SK-N-SH (cell line): ENCODE results near the gene BRI3BP. TPM values are rescaled to one million over a fixed set of nuclear protein-coding genes. Genes with fewer than 3 reads are reported as not detected.
A peak's percentile ranks its signal among the peaks of the same experiment; 100 is the strongest.

Experiments
- CTCF ChIA-PET: fragments of 300-600, 350-600 bp; formaldehyde crosslinking; extraction: SDS; loops from one replicate; lab custom pipeline; 2021; lab: Yijun Ruan, JAX
- POLR2A ChIA-PET: fragments of 350-600 bp; sonication (Branson Sonifier 250); formaldehyde crosslinking; extraction: SDS; loops from one replicate; lab custom pipeline; 2020; ENCODE audit warnings: antibody characterized with exemption, inconsistent platforms; lab: Yijun Ruan, JAX
- DNase-seq: peaks from one replicate; pipeline ENCODE4 v3.0.0; 2012
- H2AFZ ChIP-seq: fragments of 200-600 bp; sonication (generic); 2 replicates; pipeline ENCODE4 v1.8.1; 2016; ENCODE audit warnings: antibody characterized with exemption, mild to moderate bottlenecking, low read depth
- H3F3A ChIP-seq: fragments of 200-600 bp; sonication (generic); replicated peaks from 2 replicates; pipeline ENCODE3; 2016; ENCODE audit warnings: antibody characterized with exemption, mild to moderate bottlenecking; ENCODE audit not compliant: insufficient read depth
- H3K27ac ChIP-seq, 2 experiments: fragments of 200-500 bp in 1 of 2; fragments of 200-600 bp in 1 of 2; sonication (Bioruptor generic) in 1 of 2; sonication (generic), shearing (Covaris generic) in 1 of 2; 2 replicates each; pipeline versions ENCODE4 v1.5.1 to v1.6.1; 2014 to 2016; ENCODE audit warnings: low read depth in 2 of 2, inconsistent platforms in 1 of 2, low read length in 1 of 2, mild to moderate bottlenecking in 1 of 2, mixed read lengths in 1 of 2
- H3K27me3 ChIP-seq: fragments of 200-600 bp; sonication (generic), shearing (Covaris generic); 2 replicates; pipeline ENCODE4 v1.6.1; 2016; ENCODE audit warnings: mixed run types; ENCODE audit not compliant: insufficient read depth
- H3K36me3 ChIP-seq, 2 experiments: fragments of 200-500 bp in 1 of 2; fragments of 200-600 bp in 1 of 2; sonication (Bioruptor generic) in 1 of 2; sonication (generic) in 1 of 2; replicated peaks in 1 of 2; 2 replicates each; pipeline versions ENCODE3 to v1.5.1; 2014 to 2016; ENCODE audit warnings: low read length in 1 of 2, mild to moderate bottlenecking in 1 of 2; ENCODE audit not compliant: insufficient read depth in 2 of 2, control insufficient read depth in 1 of 2
- H3K4me1 ChIP-seq, 2 experiments: fragments of 200-500 bp in 1 of 2; fragments of 200-600 bp in 1 of 2; sonication (Bioruptor generic) in 1 of 2; sonication (generic), shearing (Covaris generic) in 1 of 2; 2 replicates each; pipeline versions ENCODE4 v1.5.1 to v1.6.1; 2014 to 2016; ENCODE audit warnings: low read depth in 1 of 2, low read length in 1 of 2, mixed run types in 1 of 2; ENCODE audit not compliant: insufficient read depth in 2 of 2, control insufficient read depth in 1 of 2
- H3K4me2 ChIP-seq: fragments of 200-600 bp; sonication (generic), shearing (Covaris generic); 2 replicates; pipeline ENCODE4 v1.6.1; 2017; ENCODE audit warnings: mixed run types
- H3K4me3 ChIP-seq, 2 experiments: fragments of 200-500 bp in 1 of 2; fragments of 200-600 bp in 1 of 2; sonication (Bioruptor generic) in 1 of 2; sonication (generic), shearing (Covaris generic) in 1 of 2; 2 replicates each; pipeline versions ENCODE4 v1.5.1 to v1.8.1; 2014 to 2016; ENCODE audit warnings: low read depth in 2 of 2, inconsistent platforms in 1 of 2, low read length in 1 of 2, mild to moderate bottlenecking in 1 of 2, mixed read lengths in 1 of 2, moderate library complexity in 1 of 2
- H3K79me2 ChIP-seq: fragments of 200-600 bp; sonication (generic); 2 replicates; pipeline ENCODE4 v1.8.1; 2017; ENCODE audit warnings: mild to moderate bottlenecking; ENCODE audit not compliant: insufficient read depth
- H3K9ac ChIP-seq: fragments of 200-600 bp; sonication (generic); 2 replicates; pipeline ENCODE4 v1.6.1; 2017; ENCODE audit warnings: mixed run types
- H3K9me2 ChIP-seq: fragments of 200-600 bp; sonication (generic); 2 replicates; pipeline ENCODE4 v1.6.1; 2017; ENCODE audit warnings: mixed run types
- H3K9me3 ChIP-seq: fragments of 200-600 bp; sonication (generic); 2 replicates; pipeline ENCODE4 v1.6.1; 2017; ENCODE audit warnings: mixed run types, mild to moderate bottlenecking, moderate library complexity
- H4K20me1 ChIP-seq: fragments of 200-600 bp; sonication (generic); 2 replicates; pipeline ENCODE4 v1.6.1; 2017; ENCODE audit warnings: mild to moderate bottlenecking, mixed run types; ENCODE audit not compliant: insufficient read depth
- CTCF ChIP-seq: fragments of 200-600 bp; sonication (generic); IDR thresholded peaks from 2 replicates; pipeline ENCODE4 v1.6.1; 2017; ENCODE audit warnings: antibody characterized with exemption, mild to moderate bottlenecking, moderate library complexity
- EZH2phosphoT487 ChIP-seq: fragments of 200-600 bp; sonication (generic); IDR thresholded peaks from 2 replicates; pipeline ENCODE4 v1.6.1; 2017; ENCODE audit warnings: low read depth, mixed run types, mild to moderate bottlenecking, antibody characterized with exemption, moderate library complexity, borderline replicate concordance
- GABPA ChIP-seq: IDR thresholded peaks from 2 replicates; pipeline ENCODE4 v1.4.0; 2012; ENCODE audit warnings: low read depth, mild to moderate bottlenecking
- JUND ChIP-seq: IDR thresholded peaks from 2 replicates; pipeline ENCODE4 v1.4.0; 2012
- MXI1 ChIP-seq: IDR thresholded peaks from 2 replicates; pipeline ENCODE4 v1.6.1; 2012; ENCODE audit warnings: mild to moderate bottlenecking, low read depth, low read length, improper control_type of control experiment
- NRF1 ChIP-seq: IDR thresholded peaks from 2 replicates; pipeline ENCODE4 v1.6.1; 2012; ENCODE audit warnings: low read depth, mild to moderate bottlenecking, low read length
- PBX3 ChIP-seq: IDR thresholded peaks from 2 replicates; pipeline ENCODE4; 2012
- POLR2AphosphoS5 ChIP-seq: IDR thresholded peaks from 2 replicates; pipeline ENCODE4 v1.6.1; 2012; ENCODE audit warnings: low read depth, low read length
- RAD21 ChIP-seq: IDR thresholded peaks from 2 replicates; pipeline ENCODE4 v1.6.1; 2012; ENCODE audit warnings: mild to moderate bottlenecking, low read length
- SMC3 ChIP-seq: IDR thresholded peaks from 2 replicates; pipeline ENCODE4 v1.6.1; 2012; ENCODE audit warnings: low read depth, low read length, improper control_type of control experiment
- TCF12 ChIP-seq: IDR thresholded peaks from 2 replicates; pipeline ENCODE4 v1.4.0; 2012
- TEAD4 ChIP-seq: IDR thresholded peaks from 2 replicates; pipeline ENCODE4 v1.4.0; 2012; ENCODE audit warnings: mild to moderate bottlenecking, borderline replicate concordance; ENCODE audit not compliant: insufficient read depth
- WGBS: methylation state at CpG from one replicate; pipeline ENCODE4 v1.1.6; 2017; ENCODE audit warnings: low lambda C conversion rate; 5-methylcytosine and 5-hydroxymethylcytosine counted together
- polyA plus RNA-seq, 3 experiments: library from polyadenylated mRNA; depleted of rRNA; stranded (reverse); fragments of >200 nt; gene quantifications; 2 replicates each; pipeline ENCODE4 v1.2.3, GENCODE V29; 2012

BRI3BP gene
- polyA plus RNA-seq (2012; rRNA removed) = 3.7 and 3.8 TPM in 2 replicates
- 4.6 and 4.8 TPM in 2 replicates for polyA plus RNA-seq (2012; cell fraction: cytosol; rRNA removed)
- polyA plus RNA-seq (2012; cell fraction: nucleus; rRNA removed) = 1.4 and 1.6 TPM in 2 replicates

- Histone ChIP-seq H3K79me2 (peaks cover 13% of the 10 kb centered on the region), H3K4me3 (peak within 1 kb of the TSS; percentile 66 to 69), H3K27me3 (no peaks in the 10 kb centered on the region), H3K9me2 (no peaks in the 10 kb centered on the region), H2AFZ (peak within 1 kb of the TSS; percentile 82), H3K27ac (peak within 1 kb of the TSS in 1 of 2 experiments; percentile 78; a peak in 2 of 4 replicates), H3F3A (peaks cover 11% of the 10 kb centered on the region), H3K36me3 (no peaks in the 10 kb centered on the region), H3K4me2 (peak within 1 kb of the TSS; percentile 80), H3K9ac (peak within 1 kb of the TSS; percentile 20; the same call in 1 of the 2 replicates), H3K4me1 (peaks cover 0 to 13% of the 10 kb centered on the region in 2 experiments; a peak in 1 of 4 replicates), H4K20me1 (no peaks in the 10 kb centered on the region), H3K9me3 (no peaks in the 10 kb centered on the region)
- WGBS = 9% methylated on average over 10 of the region's 112 CpGs
- peak; percentile 91 for DNase-seq
- ChIA-PET CTCF (interaction anchor here (0.9 to 1.6 kb wide), 8 partner anchors 13 to 88 kb away, joined by 3 to 7 read pairs (median 4); partner anchors contain the start of gene AACS), POLR2A (interaction anchor here (2.1 kb wide), 1 partner anchor 56 kb away, joined by 7 read pairs; no protein-coding TSS in a partner anchor)
- TF ChIP-seq PBX3 (no peak), MXI1 (peak; percentile 72), CTCF (no peak), POLR2AphosphoS5 (no peak)
Measured at GRCh38 chr12:124993626-124994436, at the start of gene BRI3BP. Gene BRI3BP, plus strand, starts transcription at chr12:124993645. Its CDS starts 146 bp downstream, at chr12:124993791.

GRCh38 chr12:124946447-124946793 is 47.0 kb upstream of the BRI3BP start:
- WGBS = 97% methylated on average over 10 of the region's 10 CpGs
- Histone ChIP-seq H3K9me3 (no peaks in the 10 kb centered on the region), H3K36me3 (peaks cover 4 to 21% of the 10 kb centered on the region in 2 experiments), H3K27ac (no peak overlapping the region), H3K4me3 (no peak overlapping the region), H4K20me1 (no peaks in the 10 kb centered on the region), H3K9ac (no peak overlapping the region), H3K27me3 (no peaks in the 10 kb centered on the region)
- TF ChIP-seq NRF1 (no peak), PBX3 (no peak), JUND (no peak), CTCF (no peak), GABPA (no peak), RAD21 (no peak), TEAD4 (no peak), SMC3 (no peak), TCF12 (no peak), EZH2phosphoT487 (no peak)
- TF ChIP-seq, all 33 proteins: peak for 0
- no peaks in the 10 kb centered on the region for H3K79me2 ChIP-seq
- no peak for DNase-seq
- H3K4me1 ChIP-seq = no peaks in the 10 kb centered on the region
- ChIA-PET CTCF (no interaction called here), POLR2A (no interaction called here)
- no peak overlapping the region for H2AFZ ChIP-seq
- peaks cover 7% of the 10 kb centered on the region for H3F3A ChIP-seq
- H3K4me2 ChIP-seq = no peak overlapping the region
- H3K9me2 ChIP-seq = no peaks in the 10 kb centered on the region
